Stimulated activated CD8-positive, alpha-beta memory T cell treated with anti-CD3 and anti-CD28 coated beads, Interleukin-2, amount 100 ng/mL, for 1 hour (primary cell): Measurements from ENCODE around the gene EFNB1.
"Not testable (repeated sequence)": the region's sequence is repeated elsewhere in the genome, so short reads cannot be mapped to it uniquely, and the experiment has no call there.

Source experiments
- DNase-seq, 2 donors: peaks; one replicate each; pipeline ENCODE4 v3.0.0-alpha.2; 2020; ENCODE audit warnings: low read depth in 2 of 2

Gene EFNB1

GRCh38 chrX:68828740-68829581 lies at the start of gene EFNB1:
Gene EFNB1 (plus strand): TSS chrX:68829021. CDS start chrX:68829777, 756 bp downstream.
- peak; percentile 60 to 72 for DNase-seq

- DNase-seq = not testable (repeated sequence)
Measured at GRCh38 chrX:68781295-68781694, 47.5 kb upstream of the EFNB1 start.

GRCh38 chrX:68784816-68785215 lies 44.0 kb upstream of the EFNB1 start:
- no peak for DNase-seq

GRCh38 chrX:68786581-68786980 lies 42.2 kb upstream of the EFNB1 start:
- DNase-seq = not testable (repeated sequence)

- no peak for DNase-seq
Measured at GRCh38 chrX:68789966-68790365, 38.9 kb upstream of the EFNB1 start.

GRCh38 chrX:68792083-68792482 lies 36.7 kb upstream of the EFNB1 start:
- DNase-seq = no peak

- DNase-seq = no peak
Measured at GRCh38 chrX:68794461-68794860, 34.4 kb upstream of the EFNB1 start.

- no peak for DNase-seq
Measured at GRCh38 chrX:68795741-68796140, 33.1 kb upstream of the EFNB1 start.

GRCh38 chrX:68798400-68798799 lies 30.4 kb upstream of the EFNB1 start:
- DNase-seq = not testable (repeated sequence)

GRCh38 chrX:68801737-68802290 lies 27.0 kb upstream of the EFNB1 start:
- DNase-seq = no peak

- no peak for DNase-seq
Measured at GRCh38 chrX:68807818-68808217, 21.0 kb upstream of the EFNB1 start.

GRCh38 chrX:68808686-68809357 lies 20.0 kb upstream of the EFNB1 start:
- no peak for DNase-seq

GRCh38 chrX:68820476-68821110 lies 8.2 kb upstream of the EFNB1 start:
- DNase-seq = no peak

- DNase-seq = no peak
Measured at GRCh38 chrX:68821616-68822015, 7.2 kb upstream of the EFNB1 start.

- no peak for DNase-seq
Measured at GRCh38 chrX:68822641-68823410, 6.0 kb upstream of the EFNB1 start.

- no peak for DNase-seq
Measured at GRCh38 chrX:68823413-68824151, 5.2 kb upstream of the EFNB1 start.

- DNase-seq = no peak
Measured at GRCh38 chrX:68824152-68824433, 4.7 kb upstream of the EFNB1 start.

GRCh38 chrX:68824565-68825125 lies 4.2 kb upstream of the EFNB1 start:
- no peak for DNase-seq

GRCh38 chrX:68826113-68826980 lies 2.5 kb upstream of the EFNB1 start:
- DNase-seq = no peak

- no peak for DNase-seq
Measured at GRCh38 chrX:68827256-68827655, 1.6 kb upstream of the EFNB1 start.
